ENCODE measurements around the gene GLDN. TPM values are rescaled to one million over a fixed set of nuclear protein-coding genes. Genes with fewer than 3 reads are reported as not detected.
"Not testable (repeated sequence)": the region's sequence is repeated elsewhere in the genome, so short reads cannot be mapped to it uniquely, and the experiment has no call there.

The GLDN gene
- total RNA-seq, 4 donors from 2014 or later: 0.77 to 11.8 (median 3.7) TPM

GRCh38 chr15:51405693-51406523 lies 64.5 kb downstream of the GLDN start:
- TF ChIP-seq POLR2A (IDR thresholded peaks at IDR 0.05) (no peak), CTCF (IDR thresholded peaks at IDR 0.05) (no peak)
- no peaks in the 10 kb centered on the region for H3K27me3 ChIP-seq
- H3K4me3 ChIP-seq: no peak overlapping the region
- intact Hi-C loops (cut with DNase I; ENCODE audit: low total_unique reads): no loop called here
- no peaks in the 10 kb centered on the region for H3K9me3 ChIP-seq
- no peak overlapping the region for H3K27ac ChIP-seq
- no peaks in the 10 kb centered on the region for H3K36me3 ChIP-seq
- DNase-seq: no peak
- no peaks in the 10 kb centered on the region for H3K4me1 ChIP-seq

- no peak overlapping the region for H3K27ac ChIP-seq
- intact Hi-C loops (cut with DNase I; ENCODE audit: low total_unique reads): no loop called here
- H3K9me3 ChIP-seq: no peaks in the 10 kb centered on the region
Observed at GRCh38 chr15:51414256-51414860, 72.9 kb downstream of the GLDN start.

GRCh38 chr15:51416129-51416528 lies 74.7 kb downstream of the GLDN start:
- Histone ChIP-seq H3K4me1 (no peaks in the 10 kb centered on the region), H3K27me3 (no peaks in the 10 kb centered on the region), H3K9me3 (no peaks in the 10 kb centered on the region), H3K4me3 (no peak overlapping the region), H3K36me3 (no peaks in the 10 kb centered on the region), H3K27ac (no peak overlapping the region)
- TF ChIP-seq POLR2A (IDR thresholded peaks at IDR 0.05): no peak
- intact Hi-C loops (cut with DNase I; ENCODE audit: low total_unique reads): no loop called here
- DNase-seq: no peak

More at GRCh38 chr15:51414256-51414860, 72.9 kb downstream of the GLDN start:
- DNase-seq: no peak
- TF ChIP-seq CTCF (IDR thresholded peaks at IDR 0.05) (no peak), POLR2A (IDR thresholded peaks at IDR 0.05) (no peak)
- H3K27me3 ChIP-seq: no peaks in the 10 kb centered on the region
- no peaks in the 10 kb centered on the region for H3K36me3 ChIP-seq
- H3K4me3 ChIP-seq: no peak overlapping the region
- H3K4me1 ChIP-seq: no peaks in the 10 kb centered on the region

- DNase-seq; H3K4me3 ChIP-seq; H3K36me3 ChIP-seq; H3K27ac ChIP-seq; H3K4me1 ChIP-seq; H3K9me3 ChIP-seq; H3K27me3 ChIP-seq; intact Hi-C loops (cut with DNase I; ENCODE audit: low total_unique reads): not testable (repeated sequence)
Observed at GRCh38 chr15:51423040-51423439, 81.6 kb downstream of the GLDN start.

- H3K27me3 ChIP-seq: no peaks in the 10 kb centered on the region
- H3K4me1 ChIP-seq: no peaks in the 10 kb centered on the region
- H3K36me3 ChIP-seq: no peaks in the 10 kb centered on the region
- no peak overlapping the region for H3K27ac ChIP-seq
- no peak for DNase-seq
- intact Hi-C loops (cut with DNase I; ENCODE audit: low total_unique reads): no loop called here
- no peak overlapping the region for H3K4me3 ChIP-seq
- TF ChIP-seq CTCF (IDR thresholded peaks at IDR 0.05): no peak
- no peak for TF ChIP-seq POLR2A (IDR thresholded peaks at IDR 0.05)
- H3K9me3 ChIP-seq: no peaks in the 10 kb centered on the region
Observed at GRCh38 chr15:51424780-51425179, 83.3 kb downstream of the GLDN start.

GRCh38 chr15:51425517-51426040 lies 84.1 kb downstream of the GLDN start:
- TF ChIP-seq POLR2A (IDR thresholded peaks at IDR 0.05) (no peak), CTCF (IDR thresholded peaks at IDR 0.05) (no peak)
- H3K4me3 ChIP-seq: no peak overlapping the region
- no peaks in the 10 kb centered on the region for H3K36me3 ChIP-seq
- H3K9me3 ChIP-seq: no peaks in the 10 kb centered on the region
- no peak for DNase-seq
- H3K27ac ChIP-seq: no peak overlapping the region
- H3K4me1 ChIP-seq: no peaks in the 10 kb centered on the region
- no peaks in the 10 kb centered on the region for H3K27me3 ChIP-seq
- intact Hi-C loops (cut with DNase I; ENCODE audit: low total_unique reads): no loop called here
